Endothelial cell of hepatic sinusoid (primary cell): ENCODE data around the gene SPATA33.
"Not testable (repeated sequence)": the region's sequence is repeated elsewhere in the genome, so short reads cannot be mapped to it uniquely, and the experiment has no call there.

Source experiments
- in situ Hi-C: cut with HindIII; loops from 2 replicates; pipeline ENCODE4 v1.10.0; 2017; ENCODE audit warnings: low sequenced_read_pairs

The SPATA33 gene

DNA sequence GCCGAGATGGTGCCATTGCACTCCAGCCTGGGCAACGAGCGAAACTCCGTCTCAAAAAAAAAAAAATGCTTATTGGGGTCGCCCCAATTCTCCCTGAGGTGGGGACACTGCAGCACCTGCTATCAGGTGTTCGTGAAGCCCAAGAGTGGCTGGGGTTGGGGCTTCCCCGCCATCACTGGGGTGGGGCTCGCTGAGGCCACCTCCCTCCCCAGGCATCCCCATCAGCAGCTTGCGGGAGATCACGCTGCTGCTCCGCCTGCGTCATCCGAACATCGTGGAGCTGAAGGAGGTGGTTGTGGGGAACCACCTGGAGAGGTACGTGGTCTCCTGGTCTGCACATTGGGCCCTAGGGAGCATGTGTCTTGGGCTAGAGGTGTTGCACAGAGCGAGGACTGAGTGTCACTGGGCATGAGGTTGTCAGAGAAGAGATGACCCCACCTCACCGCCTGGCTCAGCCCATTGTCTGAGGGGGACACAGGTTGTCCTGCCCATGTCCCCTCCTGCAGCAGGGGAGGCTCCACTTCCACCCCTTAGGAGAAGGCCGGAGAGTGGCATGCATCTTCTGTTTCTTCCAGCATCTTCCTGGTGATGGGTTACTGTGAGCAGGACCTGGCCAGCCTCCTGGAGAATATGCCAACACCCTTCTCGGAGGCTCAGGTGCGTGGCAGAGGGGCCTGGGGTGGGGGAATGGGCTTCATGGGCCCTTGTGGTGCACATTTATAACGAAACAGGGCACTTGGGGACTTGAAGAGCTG lies 33.8 kb downstream of the SPATA33 start:
- in situ Hi-C loops: no loop called here

DNA sequence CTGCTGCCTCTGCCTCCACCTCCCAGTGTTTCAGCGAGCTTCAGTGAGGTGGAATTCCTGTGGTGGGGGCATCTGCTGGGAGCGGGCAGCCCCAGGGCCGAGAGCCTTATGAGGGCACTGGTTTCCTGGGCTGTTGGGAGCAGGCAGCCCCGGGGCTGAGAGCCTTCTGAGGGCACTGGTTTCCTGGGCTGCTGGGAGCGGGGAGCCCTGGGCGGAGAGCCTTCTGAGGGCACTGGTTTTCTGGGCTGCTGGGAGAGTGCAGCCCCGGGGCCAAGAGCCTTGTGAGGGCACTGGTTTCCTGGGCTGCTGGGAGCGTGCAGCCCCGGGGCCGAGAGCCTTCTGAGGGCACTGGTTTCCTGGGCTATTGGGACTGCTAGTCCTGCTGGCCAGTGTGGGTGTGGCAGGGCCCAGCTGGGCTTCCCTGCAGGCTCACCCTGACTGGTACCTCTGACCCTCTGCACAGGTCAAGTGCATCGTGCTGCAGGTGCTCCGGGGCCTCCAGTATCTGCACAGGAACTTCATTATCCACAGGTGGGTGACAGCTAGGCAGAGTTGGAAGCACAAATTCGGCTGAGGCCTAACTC lies 34.4 kb downstream of the SPATA33 start:
- in situ Hi-C loops: no loop called here

DNA sequence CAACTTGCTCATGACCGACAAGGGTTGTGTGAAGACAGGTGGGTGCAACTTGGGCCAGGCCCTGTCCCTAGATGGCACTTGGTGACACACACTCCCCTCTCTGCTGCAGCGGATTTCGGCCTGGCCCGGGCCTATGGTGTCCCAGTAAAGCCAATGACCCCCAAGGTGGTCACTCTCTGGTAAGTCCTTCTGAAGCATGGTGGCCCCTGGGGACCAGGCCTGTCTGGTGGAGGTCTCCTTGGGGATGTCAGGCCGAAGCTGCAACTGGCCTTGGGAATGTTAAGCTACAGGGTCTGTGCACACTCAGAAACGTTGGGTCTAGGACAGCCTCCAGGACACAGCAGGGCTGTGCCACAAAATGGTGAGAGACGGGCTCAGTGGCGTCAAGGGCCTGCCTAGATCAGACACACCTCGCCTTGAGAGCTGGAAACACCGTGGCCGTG lies 35.7 kb downstream of the SPATA33 start:
- in situ Hi-C loops: no loop called here

DNA sequence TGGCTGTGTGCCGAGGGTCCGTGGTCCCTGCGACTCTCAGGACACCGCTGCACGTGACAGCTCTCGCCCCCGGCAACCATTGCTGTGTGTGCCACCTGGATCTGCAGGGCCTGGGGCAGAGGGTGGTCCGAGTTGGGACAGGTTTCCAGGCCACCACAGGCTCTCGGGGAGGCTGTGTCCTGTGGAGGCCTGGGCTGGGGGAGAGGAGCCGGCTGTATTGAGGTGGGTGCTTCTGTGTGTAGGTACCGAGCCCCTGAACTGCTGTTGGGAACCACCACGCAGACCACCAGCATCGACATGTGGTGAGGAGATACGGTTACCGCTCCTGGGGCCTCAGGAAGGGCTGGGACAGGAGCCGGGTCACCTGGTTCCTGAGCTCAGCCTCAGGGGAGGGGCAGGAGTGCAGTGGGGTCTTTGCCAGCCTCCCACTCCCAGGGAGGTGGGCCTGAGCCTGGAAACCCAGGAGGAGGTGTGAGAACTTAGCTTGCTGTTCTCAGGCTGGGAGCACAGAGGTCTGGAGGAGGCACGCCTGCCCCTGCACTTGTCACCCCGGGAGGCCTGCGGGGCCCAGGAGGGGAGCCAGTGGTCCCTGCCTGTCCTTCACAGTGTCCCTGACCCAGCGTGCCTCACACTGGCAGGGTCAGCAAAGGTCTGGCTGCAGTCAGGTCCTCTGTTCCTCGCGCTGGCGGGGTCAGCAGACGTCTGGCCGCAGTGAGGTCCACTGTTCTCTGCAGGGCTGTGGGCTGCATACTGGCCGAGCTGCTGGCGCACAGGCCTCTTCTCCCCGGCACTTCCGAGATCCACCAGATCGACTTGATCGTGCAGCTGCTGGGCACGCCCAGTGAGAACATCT lies 36.5 kb downstream of the SPATA33 start:
- in situ Hi-C loops: no loop called here

DNA sequence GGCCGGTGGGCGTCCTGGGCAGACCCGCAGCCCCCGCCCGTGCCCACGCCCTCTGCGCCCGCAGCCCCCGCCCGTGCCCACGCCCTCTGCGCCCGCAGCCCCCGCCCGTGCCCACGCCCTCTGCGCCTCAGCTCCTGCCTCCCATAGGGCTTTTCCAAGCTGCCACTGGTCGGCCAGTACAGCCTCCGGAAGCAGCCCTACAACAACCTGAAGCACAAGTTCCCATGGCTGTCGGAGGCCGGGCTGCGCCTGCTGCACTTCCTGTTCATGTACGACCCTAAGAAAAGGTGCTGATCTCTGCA lies 37.1 kb downstream of the SPATA33 start:
- in situ Hi-C loops: not testable (repeated sequence)

DNA sequence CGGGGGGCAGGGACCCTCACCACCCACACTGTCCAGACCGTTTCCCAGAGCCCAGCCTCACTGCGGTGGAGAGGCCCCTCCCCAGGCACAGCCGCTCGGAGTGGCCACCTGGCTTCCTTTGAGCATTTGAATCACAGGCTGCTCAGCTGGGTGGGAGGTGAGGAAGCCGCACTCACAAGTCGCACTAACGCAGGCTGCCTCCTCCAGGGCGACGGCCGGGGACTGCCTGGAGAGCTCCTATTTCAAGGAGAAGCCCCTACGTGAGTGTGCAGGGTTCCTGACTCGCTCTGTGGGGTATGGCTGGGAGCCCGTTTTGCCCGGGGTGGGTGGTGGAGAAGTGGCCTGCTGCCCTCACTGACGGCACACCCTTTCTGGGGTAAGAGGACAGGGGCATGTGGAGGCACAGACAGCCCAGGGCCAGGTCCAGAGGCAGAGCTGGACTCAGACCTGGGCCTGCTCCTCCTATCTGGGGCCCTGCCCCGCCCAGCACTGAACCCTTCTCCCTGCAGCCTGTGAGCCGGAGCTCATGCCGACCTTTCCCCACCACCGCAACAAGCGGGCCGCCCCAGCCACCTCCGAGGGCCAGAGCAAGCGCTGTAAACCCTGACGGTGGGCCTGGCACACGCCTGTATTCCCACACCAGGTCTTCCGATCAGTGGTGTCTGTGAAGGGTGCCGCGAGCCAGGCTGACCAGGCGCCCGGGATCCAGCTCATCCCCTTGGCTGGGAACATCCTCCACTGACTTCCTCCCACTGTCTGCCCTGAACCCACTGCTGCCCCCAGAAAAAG lies 37.6 kb downstream of the SPATA33 start:
- in situ Hi-C loops: no loop called here

DNA sequence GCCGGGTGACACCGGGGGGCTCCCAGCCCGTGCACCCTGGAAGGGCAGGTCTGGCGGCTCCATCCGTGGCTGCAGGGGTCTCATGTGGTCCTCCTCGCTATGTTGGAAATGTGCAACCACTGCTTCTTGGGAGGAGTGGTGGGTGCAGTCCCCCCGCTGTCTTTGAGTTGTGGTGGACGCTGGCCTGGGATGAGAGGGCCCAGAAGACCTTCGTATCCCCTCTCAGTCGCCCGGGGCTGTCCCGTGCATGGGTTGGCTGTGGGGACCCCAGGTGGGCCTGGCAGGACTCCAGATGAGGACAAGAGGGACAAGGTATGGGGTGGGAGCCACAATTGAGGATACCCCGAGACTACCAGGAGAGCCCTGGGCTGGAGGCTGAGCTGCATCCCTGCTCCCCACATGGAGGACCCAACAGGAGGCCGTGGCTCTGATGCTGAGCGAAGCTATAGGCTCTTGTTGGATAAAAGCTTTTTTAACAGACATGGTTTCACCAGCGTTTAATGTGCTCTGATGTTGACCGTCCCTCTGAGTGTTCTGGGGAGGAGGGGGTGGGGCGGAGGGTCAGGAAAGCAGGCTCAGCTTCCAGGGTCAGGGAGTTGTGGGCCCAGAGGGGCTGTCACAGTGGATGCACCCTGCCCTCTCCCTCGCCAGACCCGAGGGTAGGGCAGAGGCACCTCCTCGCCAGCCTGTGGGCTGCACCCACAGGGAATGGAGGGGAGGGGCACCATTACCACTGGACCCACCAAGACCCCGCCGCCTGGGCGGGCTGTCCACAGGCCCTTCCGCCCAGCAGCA lies 38.4 kb downstream of the SPATA33 start:
- in situ Hi-C loops: no loop called here

DNA sequence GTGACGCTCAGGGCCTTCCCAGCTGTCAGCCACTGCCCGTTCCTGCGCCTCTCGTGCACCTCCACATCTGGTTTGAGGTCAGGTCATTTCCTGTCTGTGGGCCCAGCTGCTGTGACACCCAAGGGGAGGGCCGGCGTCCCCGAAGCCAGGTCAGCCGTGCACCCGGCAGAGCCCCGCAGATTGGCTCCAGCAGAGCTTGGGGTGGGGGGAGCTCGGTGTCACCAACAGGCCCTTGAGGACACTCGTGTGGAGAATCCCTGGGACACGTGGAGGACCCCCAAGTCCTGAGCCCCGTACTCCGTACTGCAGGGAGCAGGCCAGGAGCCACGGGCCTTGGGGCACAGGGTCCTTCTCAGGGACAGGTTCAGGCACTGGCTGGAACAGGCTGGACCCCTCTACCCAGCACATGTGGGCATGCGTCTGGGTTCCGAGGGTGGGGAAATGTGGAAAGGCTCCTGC lies 39.1 kb downstream of the SPATA33 start:
- in situ Hi-C loops: no loop called here

DNA sequence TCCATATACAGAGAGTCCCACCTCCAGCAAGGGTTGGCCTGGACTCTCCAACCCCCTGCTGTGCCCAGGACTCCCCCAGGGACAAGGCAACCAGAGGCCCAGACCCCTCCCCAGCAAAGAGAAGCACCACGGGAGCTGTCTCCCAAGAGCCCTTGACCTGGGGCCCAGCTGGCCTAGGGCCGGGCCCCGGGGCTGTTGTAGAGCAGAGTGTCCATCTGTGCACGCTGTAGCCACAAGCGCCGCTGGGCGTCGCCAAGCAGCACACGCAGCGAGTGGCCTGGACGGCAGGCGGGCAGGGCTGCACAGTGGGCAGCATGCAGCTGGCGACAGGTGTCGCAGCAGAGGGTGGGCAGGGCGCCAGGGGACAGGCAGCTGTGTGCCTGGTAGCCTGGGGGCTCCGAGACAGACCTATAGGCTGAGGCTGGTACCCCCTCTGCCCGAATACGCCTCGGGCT lies 39.6 kb downstream of the SPATA33 start:
- in situ Hi-C loops: no loop called here

DNA sequence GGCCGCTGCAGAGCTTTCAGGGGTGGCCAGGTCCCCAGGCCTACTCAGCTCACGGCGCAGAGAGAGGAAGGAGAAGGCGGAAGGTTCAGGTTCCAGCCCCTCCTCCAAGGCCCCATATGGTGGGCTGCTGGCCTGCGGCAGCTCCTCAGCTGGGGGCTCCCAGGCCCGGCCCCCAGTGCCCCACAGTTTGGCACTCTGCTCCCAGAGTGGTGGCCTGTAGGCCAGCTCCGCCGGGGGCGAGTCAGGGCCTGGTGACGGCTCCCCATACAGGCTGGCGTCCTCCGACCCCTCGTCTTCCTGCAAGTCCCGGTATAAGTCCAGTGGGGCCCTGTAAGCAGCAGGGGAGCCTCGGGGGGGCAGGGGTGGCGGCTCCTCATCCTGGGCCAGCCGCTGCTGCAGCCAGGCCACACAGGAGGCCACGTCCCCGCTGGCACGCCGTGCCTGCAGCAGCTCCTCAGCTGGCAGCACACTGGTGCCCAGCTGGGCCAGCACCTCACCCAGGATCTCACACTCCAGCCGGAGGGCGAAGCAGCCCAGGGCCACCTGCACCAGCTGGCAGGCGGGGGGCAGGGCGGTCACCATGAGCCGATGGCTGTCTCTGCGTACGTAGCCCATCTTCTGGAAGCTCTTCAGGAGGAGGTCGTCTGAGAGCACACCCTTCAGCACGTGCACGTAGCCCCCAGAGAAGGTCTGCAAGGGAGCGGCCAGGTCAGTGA lies 40.1 kb downstream of the SPATA33 start:
- in situ Hi-C loops: no loop called here

DNA sequence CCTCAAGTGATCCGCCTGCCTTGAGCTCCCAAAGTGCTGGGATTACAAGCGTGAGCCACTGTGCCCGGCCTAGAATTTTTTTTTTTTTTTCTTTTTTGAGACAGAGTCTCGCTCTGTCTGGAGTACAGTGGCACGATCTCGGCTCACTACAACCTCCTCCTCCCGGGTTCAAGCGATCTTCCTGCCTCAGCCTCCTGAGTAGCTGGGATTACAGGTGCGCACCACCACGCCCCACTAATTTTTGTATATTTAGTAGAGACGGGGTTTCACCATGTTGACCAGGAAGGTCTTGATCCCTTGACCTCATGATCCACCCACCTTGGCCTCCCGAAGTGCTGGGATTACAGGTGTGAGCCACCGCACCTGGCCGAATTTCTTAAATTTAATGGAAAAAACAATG lies 41.1 kb downstream of the SPATA33 start:
- in situ Hi-C loops: not testable (repeated sequence)

DNA sequence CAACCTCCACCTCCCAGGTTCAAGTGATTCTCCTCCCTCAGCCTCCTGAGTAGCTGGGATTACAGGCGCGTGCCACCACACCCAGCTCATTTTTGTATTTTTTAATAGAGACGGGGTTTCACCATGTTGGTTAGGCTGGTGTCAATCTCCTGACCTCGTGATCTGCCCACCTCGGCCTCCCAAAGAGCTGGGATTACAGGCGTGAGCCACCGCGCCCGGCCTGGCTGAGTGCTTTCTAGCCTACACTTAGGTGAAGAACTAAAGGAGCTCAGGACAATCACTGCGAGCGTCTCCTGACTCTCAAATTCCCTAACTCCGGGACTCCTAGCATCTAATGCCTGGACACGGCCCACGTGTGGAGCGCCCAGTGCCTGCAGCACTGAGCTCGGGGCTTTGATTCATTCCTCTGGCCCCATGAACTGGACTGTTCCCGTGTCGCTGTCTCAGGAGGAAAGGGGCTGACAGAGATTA lies 42.0 kb downstream of the SPATA33 start:
- in situ Hi-C loops: not testable (repeated sequence)

DNA sequence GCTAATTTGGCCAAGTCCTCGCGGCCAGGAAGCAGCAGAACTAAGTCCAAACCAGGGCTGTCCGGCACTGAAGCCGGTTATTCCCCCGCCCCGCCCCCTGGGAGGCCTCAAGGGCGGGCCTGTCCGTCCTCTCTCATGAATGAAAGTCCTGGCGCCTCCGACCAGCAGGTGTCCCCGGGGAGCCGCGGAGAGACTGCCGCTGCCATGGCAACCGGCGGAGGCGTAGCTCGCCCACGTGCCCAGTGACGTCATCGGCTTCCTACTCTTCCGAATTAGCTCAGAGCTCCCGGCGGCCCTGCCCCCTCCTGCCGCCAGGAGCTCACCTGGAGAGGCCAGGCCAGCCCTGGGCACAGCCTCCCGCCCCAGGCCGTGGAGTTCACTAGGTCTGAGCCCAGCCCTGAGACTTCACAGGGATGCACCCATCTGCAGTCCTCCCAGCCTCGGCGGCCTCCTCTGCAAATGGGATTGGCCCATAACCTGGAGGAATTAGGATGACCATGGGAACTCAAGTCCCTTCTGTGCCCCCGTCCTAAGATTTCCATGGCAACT lies 42.5 kb downstream of the SPATA33 start:
- in situ Hi-C loops: no loop called here

DNA sequence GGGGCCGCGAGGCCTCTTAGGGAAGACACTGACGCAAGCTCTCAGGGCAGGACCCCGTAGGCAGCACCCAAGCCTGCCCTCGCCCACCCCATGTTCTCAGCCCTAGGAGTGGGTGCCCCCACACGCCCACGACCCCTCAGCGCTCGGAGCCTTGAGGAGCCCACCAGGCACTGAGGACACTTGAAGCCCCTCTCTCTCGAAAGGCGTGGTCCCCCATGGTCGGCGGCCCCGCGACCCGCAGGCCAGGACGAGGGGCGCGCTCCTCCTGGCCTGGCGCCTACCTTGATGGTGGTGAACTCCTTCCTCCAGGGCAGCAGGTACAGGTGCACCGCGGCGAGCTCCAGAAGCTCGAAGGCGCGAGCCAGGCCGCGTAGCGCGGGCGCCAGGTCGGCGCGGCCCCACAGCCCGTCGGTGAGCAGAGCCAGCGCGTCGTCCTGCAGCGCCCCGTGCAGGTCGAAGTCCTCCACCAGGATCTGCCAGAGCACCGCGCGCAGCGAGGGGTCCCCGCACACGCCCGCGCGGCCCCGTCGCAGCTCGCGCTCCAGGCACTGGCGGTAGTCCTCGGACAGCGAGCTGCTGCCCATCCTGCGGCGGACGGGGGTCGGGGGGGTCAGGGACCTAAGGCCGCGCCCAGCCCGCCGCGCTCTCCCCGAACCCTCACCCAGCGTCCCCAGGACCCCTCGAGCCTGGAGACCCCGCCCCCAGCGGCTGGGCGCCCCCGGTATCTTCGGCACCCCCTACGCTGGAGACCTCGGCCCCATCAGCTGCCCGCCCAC lies 43.2 kb downstream of the SPATA33 start:
- in situ Hi-C loops: no loop called here

DNA sequence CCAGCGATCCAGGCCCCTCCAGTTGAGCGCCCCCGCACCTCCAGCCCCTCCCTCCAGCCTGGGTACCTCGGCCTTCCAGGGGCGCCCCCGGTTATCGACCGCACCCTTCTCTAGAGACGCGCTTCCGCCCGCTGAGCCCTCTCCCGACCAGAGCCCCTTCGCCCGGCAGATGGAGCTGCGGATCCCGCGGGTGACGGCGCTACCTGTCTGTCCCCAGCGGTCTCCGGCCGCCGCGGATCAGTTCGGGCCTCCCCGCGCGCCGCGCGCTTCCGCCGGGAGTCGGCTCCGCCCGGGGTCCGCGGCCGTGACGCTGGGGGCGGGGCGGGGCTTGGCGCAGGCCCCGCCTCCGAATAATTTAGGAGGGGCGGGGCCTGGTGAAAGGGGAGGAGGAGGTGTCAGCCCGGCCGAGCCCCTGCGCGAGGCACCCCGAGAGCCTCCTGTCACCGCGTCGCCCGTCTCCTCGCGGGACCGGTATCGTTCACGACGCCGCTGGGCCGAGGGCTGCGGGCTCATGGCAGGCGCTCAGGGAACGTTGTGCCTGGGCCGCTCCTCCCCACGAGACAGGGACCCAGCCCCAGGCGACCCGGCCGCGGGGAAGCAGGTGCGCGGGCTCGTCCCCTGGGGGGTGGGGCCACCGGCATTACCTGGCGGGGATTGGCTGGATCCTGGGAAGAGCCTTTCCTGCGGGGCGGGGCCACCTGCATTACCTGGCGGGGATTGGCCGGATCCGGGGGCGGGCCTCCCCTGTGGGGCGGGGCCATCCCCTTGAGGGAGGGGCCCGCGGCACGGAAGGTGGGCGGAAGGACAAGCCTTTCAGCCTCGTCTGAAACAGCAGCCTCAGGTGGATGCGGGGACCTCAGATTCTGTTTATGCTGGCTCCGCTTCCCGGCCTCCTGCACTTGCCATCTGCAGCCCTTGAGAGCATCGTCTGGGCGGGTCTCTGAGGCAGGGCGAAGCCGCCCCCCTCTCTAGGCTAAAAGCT lies 44.1 kb downstream of the SPATA33 start, which contains the start of gene SPATA2L:
Gene SPATA2L, minus strand, starts transcription at position 281 of the 982 bp plus-strand sequence. CDS start 473 bp downstream, outside the sequence.
- in situ Hi-C loops: no loop called here

DNA sequence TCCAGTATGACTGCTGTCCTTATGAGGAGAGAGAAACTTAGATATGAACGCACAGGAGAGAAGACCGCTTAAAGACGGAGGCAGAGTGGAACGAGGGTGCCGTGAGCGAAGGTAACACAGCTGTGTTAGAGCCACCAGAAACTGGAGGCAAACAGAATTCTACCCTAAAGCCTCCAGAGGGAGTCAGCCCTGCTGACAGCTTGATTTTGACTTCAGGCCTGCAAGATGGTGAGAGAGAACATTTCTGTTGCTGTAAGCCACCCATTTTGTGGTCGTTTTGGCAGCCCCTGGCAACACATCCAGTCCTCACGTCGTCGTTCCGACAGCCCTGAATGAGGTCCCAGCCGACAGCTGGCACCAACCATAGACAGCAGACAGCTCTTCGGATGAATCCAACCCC lies 46.6 kb downstream of the SPATA33 start:
- in situ Hi-C loops: no loop called here

DNA sequence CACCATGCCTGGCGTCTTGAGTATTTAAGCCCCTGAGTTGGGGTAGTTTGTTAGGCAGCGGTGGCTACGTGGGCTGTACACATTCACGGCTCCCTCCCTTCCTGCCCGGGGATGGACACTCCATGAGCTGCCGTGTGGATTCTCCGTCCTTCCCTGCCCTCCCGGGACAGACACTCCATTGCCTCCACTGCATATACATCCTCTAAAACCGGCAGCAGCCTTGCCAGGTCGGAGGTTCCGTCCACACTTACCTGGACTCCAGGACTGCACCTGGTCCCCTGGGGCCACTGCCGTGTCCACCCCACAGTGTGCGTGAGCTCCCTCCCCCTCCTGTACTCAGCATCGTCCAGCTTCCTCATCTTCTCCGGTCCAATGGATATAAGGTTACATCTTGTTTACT lies 47.4 kb downstream of the SPATA33 start:
- in situ Hi-C loops: no loop called here
